A204.1 (cell line): ENCODE measurements around the gene NABP1.

Experiments used
- FAIRE-seq: peaks from 2 replicates; lab custom pipeline; 2012; peaks lifted over from hg19 to GRCh38; lab: Jason Lieb, UNC

Gene NABP1

GRCh38 chr2:191682126-191682525, 4.2 kb downstream of the NABP1 start:
- FAIRE-seq = no peak

DNA sequence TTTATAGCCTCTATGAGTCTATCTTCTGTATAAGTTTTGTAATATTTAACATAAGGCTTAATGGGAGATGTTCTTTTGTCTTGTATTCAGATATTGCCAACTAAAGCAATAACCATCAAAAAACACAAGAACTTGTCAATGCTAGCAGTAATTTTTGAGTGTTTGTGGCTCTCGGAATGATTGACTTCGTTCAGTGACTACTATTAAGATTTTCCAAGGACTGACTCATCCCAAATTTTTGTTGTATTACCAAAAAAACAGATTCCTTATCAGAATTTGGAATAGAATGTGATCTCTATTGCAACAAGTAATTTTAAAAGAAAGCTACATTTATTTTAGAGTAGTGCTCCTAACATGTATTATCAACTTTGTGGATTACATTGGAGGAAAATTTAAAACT, 8.1 kb downstream of the NABP1 start:
- FAIRE-seq = no peak

- no peak for FAIRE-seq
Measured at GRCh38 chr2:191686729-191687128, 8.8 kb downstream of the NABP1 start.

DNA sequence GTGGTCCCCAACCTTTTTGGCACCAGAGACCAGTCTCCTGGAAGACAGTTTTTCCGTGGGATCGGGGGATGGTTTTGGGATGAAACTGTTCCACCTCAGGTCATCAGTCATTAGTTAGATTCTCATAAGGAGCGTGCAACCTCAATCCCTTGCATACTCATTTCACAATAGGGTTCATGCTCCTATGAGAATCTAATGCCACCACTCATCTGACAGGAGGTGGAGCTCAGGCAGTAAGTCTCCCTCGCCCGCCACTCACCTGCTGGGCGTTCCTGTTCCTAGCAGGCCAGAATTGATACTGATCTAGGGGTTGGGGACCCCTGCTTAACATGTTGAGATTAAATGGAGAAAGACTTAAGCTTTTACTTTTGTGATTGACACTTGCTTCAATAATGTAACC, 9.9 kb downstream of the NABP1 start:
- no peak for FAIRE-seq

- FAIRE-seq = no peak
Measured at GRCh38 chr2:191688934-191689695, 11.2 kb downstream of the NABP1 start.

GRCh38 chr2:191690327-191690726, 12.4 kb downstream of the NABP1 start:
- FAIRE-seq = no peak

DNA sequence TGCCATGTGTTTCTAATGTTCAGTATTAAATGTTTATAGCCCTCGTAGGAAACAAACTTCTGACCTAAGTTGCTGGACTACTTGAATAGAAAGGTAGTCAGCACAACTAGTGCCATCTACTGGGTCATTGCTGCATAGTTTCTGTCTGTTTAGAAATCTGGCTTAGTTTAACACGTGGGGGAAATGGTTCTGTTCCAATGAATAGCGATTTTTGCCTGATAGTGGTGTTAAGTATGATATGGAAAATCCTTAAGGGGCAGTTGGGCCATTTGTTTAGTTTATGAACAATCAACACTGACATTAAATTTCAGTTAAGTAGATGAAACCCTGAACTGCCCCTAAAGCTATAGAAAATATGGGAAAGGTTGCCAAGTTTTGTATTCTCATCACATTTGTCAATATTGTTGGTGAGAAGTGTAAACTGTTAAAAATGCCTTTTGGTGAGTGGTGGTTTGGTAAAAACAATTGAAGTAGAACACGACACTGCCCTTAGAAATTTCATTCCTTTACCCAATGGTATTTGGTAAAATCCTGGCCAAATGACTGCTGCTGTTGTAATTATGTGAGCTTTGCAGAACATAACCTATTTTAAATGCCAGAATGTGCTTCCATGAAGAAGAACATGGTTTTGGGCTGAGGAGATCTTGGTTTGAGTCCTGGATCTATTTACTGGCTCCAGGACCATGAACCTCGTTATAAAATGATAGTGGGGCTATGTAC, 13.2 kb downstream of the NABP1 start:
- FAIRE-seq = peak; percentile 95

GRCh38 chr2:191691898-191692297, 14.0 kb downstream of the NABP1 start:
- no peak for FAIRE-seq

DNA sequence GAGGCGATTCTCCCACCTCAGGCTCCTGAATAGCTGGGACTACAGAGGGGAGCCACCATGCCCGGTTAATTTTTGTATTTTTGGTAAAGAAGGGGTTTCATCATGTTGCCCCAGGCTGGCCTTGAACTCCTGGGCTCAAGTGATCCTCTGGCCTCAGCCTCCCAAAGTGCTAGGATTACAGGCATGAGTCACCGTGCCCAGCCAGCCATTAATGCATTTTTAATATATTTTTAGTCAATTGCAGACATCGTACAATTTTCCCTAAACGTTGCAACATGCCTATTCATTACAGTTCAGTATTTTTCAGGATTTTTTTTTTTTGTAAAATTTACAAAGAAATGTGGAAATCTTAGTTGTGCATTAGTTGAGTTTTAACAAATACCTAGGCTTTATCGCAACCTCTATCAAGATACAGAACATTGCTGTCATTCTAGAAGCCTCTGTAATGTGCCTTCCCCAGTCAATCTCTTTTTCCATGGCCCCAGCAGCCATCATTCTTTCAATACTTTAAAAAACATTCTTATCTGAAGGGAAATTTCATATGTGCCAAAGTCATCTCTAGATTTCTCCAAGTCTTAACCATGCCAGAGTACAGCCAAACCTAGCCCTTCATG, 14.7 kb downstream of the NABP1 start:
- no peak for FAIRE-seq

- FAIRE-seq = no peak
Measured at GRCh38 chr2:191693166-191693565, 15.2 kb downstream of the NABP1 start.

DNA sequence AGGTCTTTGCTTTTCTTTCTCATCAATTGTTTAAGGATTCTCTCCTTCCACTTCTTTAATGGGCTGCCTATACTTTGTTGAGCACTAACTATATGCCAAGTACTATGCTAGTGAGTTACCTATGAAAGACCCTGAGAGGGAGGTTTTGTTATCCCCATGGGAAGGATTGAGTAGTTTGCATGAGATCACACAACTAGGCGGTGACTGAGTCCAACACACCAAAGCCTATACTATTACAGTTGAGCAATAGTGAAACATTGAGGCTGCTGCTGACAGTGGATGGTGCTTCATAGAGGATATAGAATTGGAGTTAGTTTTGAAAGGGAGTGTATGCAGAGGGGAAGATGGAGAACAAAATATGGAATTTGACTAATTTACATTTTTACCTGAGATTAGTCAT, 15.8 kb downstream of the NABP1 start:
- no peak for FAIRE-seq

DNA sequence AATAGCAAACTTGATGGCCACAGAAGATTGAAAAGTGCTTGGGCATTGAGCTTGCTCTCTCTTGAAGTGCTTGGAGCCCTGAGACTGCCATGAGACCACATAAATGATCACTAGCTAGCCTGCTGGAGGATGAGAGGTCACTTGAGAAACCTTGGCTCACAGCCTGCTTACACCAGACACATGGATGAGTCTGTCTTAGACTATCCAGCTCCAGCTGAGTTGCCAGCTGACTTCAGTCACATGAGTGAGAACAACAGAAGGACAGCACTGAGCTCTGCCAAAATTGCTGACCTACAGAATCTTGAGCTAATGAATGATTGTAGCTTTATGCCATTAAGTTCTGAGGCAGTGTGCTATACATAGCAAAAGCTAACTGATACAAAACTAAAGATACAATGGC, 18.1 kb downstream of the NABP1 start:
- no peak for FAIRE-seq

- no peak for FAIRE-seq
Measured at GRCh38 chr2:191696966-191697365, 19.0 kb downstream of the NABP1 start.

- FAIRE-seq = no peak
Measured at GRCh38 chr2:191697870-191698269, 19.9 kb downstream of the NABP1 start.

DNA sequence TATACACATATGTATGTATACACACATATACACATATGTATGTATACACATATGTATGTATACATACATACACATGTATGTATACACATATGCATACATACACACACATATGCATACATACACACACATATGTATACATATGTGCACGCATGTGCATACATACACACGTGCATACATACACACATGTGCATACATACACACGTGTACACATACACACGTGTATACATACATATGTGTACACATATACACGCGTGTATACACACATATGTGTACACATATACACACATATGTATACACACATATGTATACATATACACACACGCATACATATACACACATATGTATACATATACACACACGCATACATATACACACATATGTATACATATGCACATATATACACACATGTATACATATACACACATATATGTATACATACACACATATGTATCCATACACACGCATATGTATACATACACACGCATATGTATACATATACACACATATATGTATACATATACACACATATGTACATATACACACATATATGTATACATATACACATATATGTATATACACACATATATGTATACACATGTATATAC, 21.5 kb downstream of the NABP1 start:
- no peak for FAIRE-seq

DNA sequence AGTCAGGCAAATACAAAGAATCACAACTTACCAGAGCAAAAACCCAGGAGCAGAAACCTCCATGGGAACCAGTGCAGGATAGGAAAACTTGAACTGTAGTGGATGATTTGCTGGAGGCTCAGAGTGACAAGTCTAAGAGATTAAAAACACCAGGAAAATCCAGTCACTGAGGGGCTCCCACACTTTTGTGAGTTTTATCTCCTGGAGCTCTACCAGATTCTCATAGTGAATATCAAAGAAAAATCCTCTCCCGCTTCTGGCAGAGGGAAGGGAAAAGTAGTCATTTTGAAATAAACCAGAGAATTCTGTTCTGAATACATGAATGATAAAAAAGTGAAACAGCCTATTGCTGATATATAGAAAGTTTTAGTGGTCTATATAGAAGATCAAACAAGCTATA, 23.1 kb downstream of the NABP1 start:
- FAIRE-seq = no peak

DNA sequence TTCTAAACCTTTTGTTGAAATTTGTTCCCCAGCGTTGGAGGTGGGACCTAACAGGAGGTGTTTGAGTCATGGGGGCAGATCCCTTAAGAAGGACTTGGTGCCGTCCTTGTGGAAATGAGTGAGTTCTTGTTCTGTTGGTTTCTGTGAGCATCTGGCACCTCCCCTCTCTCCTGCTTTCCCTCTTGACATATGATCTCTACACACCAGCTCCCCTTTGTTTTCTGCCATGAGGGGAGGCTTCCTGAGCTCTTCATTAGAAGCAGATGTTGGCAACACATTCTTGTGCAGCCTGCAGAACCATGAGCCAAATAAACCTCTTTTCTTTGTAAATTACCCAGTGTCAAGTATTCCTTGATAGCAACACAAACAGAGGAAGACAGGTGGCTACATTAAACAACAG, 23.8 kb downstream of the NABP1 start:
- no peak for FAIRE-seq

DNA sequence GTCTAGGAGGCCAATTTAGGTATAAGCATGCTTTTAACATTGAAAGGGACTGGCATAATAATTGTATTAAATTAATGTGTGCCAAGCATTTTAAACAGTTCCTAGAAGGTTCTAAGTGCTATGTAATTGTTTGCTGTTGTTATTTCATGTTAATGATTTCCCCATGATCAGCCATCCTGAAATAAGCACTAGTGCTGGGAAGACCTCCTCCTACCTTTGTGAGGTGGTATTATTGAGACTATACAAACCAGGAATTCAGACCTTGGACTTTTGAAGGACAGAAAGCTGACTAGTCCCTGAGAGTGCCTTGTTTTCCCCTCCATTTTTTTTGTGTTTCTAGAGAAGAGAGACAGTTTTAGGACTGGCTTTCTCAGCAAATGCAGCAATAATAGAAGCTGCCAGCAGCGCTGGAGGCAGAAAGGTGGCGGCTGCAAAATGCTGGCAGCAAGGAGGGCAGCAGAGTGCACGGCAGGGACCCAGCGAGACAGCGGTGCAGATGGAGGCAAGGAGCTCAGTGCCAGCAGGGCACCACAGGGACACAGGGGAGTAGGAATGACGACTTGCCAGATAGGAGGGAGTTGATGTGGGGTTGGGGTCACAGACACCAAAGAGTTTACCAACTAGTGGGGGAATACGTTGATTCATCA, 25.3 kb downstream of the NABP1 start:
- FAIRE-seq = no peak

DNA sequence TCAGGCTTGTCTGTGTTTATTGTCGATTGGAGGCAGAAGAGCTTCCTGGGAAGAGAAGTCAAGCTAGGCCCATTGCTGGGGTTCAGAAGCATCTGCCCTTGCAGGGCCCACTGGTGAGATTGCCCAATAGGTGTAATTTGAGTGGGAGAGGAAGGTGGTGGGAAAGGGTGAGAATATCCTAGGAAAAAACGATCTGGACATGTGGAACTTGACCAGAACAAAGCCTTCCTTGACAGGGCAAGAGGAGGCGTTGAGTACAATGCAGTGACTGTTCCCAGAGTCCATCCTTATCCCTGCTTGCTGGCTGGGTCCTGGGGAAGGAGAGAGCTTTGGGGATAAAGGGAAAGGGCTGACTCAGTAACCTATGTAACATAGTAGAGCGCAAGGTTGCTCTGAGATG, 27.1 kb downstream of the NABP1 start:
- no peak for FAIRE-seq

DNA sequence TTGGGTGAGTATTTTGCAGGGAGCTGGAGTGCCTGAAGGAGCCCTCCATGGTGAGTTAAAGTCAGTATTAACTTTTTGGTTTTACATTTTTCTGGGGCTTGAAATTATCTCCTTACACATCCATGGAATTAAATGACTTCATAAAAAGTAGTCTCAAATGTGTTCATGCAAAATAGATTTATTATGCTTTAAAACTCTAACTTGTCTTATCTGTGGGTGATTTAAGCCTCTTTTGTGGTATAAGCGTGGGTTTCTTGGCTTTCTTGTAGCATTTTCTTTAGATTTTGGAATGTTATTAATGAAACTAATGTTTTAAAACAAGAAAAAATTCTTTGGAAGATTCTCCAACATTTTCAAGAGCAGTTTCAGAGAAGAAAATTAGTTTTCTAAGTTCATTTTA, 27.8 kb downstream of the NABP1 start:
- FAIRE-seq = no peak

- no peak for FAIRE-seq
Measured at GRCh38 chr2:191706791-191707190, 28.9 kb downstream of the NABP1 start.

DNA sequence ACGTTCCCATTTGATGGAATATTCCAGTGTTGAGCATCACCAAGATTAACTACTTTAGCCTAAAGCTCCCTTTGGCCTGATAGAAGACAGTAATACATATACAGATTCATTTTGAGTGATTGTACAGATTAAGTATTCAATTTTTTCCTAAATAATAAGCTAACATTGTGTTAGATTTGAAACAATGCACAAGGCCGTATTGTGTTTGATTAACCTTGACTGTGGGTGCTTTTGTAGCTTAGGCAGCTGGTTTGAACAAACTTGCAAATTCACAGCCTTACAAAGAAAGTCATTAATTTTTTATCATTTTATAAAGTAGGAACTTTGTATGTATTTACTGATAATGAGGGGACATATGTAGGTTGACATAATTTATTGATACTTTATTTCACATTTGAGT, 29.6 kb downstream of the NABP1 start:
- no peak for FAIRE-seq
